HCT116 (cell line): ENCODE results near the gene PDF. TPM values are rescaled to one million over a fixed set of nuclear protein-coding genes. Genes with fewer than 3 reads are reported as not detected.

Experiments
- ATAC-seq: fragments of 200-7000 bp; cut with Tn5 transposase; 2 replicates; pipeline ENCODE4 v1.9.1; 2020; ENCODE audit warnings: mild to moderate bottlenecking, moderate library complexity
- BruUV-seq: library from RNA; stranded (reverse); fragments of 400-500 nt; replicated peaks from 2 replicates; lab custom pipeline; 2021; lab: Mats Ljungman, UMichigan
- CTCF ChIA-PET: fragments of 300-600 bp; sonication (Branson Sonifier 250); formaldehyde crosslinking; loops from one replicate; lab custom pipeline; 2021; ENCODE audit warnings: antibody characterized with exemption; lab: Charles Lee
- POLR2A ChIA-PET: fragments of 300-600, 350-600 bp; sonication (Branson Sonifier 250); formaldehyde crosslinking; loops from one replicate; lab custom pipeline; 2021; ENCODE audit warnings: antibody characterized with exemption; lab: Charles Lee
- RAD21 ChIA-PET, 2 experiments: fragments of 300-600 bp; sonication (Branson Sonifier 250); formaldehyde crosslinking; loops; one replicate each; lab custom pipeline; 2023; ENCODE audit warnings: low total read pairs in 2 of 2; ENCODE audit not compliant: uncharacterized antibody in 2 of 2, unreplicated experiment in 2 of 2, low non-redundant PET in 1 of 2; lab: Charles Lee
- DNase-seq: peaks from one replicate; pipeline ENCODE4 v3.0.0-alpha.2; 2010; ENCODE audit warnings: low read depth, low spot score
- H2AFZ ChIP-seq: fragments of 200-600 bp; shearing (Covaris generic), sonication (generic); 2 replicates; pipeline ENCODE4 v1.6.1; 2017; ENCODE audit warnings: low read depth, mixed run types, mixed read lengths, antibody characterized with exemption, low read length; ENCODE audit not compliant: poor library complexity, severe bottlenecking
- H3K27ac ChIP-seq: 2 replicates; pipeline ENCODE4 v1.5.1; 2012; ENCODE audit warnings: low read depth, low read length
- H3K27me3 ChIP-seq: fragments of 200-600 bp; sonication (generic); 2 replicates; pipeline ENCODE4 v1.6.1; 2016; ENCODE audit warnings: mixed run types, low read length, mixed read lengths; ENCODE audit not compliant: insufficient read depth
- H3K36me3 ChIP-seq, 2 experiments: fragments of 200-500 bp in 1 of 2; fragments of 200-600 bp in 1 of 2; sonication (Bioruptor generic) in 1 of 2; sonication (generic) in 1 of 2; 2 replicates each; pipeline versions ENCODE4 v1.5.1 to v1.6.1; 2014 to 2016; ENCODE audit warnings: low read length in 2 of 2, inconsistent platforms in 1 of 2, mixed read lengths in 1 of 2, mixed run types in 1 of 2; ENCODE audit not compliant: insufficient read depth in 2 of 2, control insufficient read depth in 1 of 2
- H3K4me1 ChIP-seq, 2 experiments: fragments of 200-600 bp in 1 of 2; sonication (generic) in 1 of 2; 2 replicates each; pipeline versions ENCODE4 v1.5.1 to v1.6.1; 2012 to 2017; ENCODE audit warnings: low read length in 2 of 2, inconsistent platforms in 1 of 2, mild to moderate bottlenecking in 1 of 2, mixed read lengths in 1 of 2, mixed run types in 1 of 2, moderate library complexity in 1 of 2; ENCODE audit not compliant: insufficient read depth in 2 of 2, control insufficient read depth in 1 of 2
- H3K4me2 ChIP-seq: fragments of 200-600 bp; sonication (generic); 2 replicates; pipeline ENCODE4 v1.6.1; 2017; ENCODE audit warnings: mixed run types, low read length, mixed read lengths
- H3K4me3 ChIP-seq, 2 experiments: fragments of 200-600 bp in 1 of 2; sonication (generic) in 1 of 2; replicated peaks in 1 of 2; 2 replicates each; pipeline ENCODE4 v1.5.1; 2011 to 2016; ENCODE audit warnings: low read length in 2 of 2, control low read depth in 1 of 2, low read depth in 1 of 2, mild to moderate bottlenecking in 1 of 2, mixed read lengths in 1 of 2, mixed run types in 1 of 2
- H3K79me2 ChIP-seq: fragments of 200-600 bp; sonication (generic); 2 replicates; pipeline ENCODE4 v1.6.1; 2017; ENCODE audit warnings: mild to moderate bottlenecking, mixed run types, low read length, moderate library complexity, mixed read lengths; ENCODE audit not compliant: insufficient read depth
- H3K9ac ChIP-seq: fragments of 200-600 bp; sonication (generic); 2 replicates; pipeline ENCODE4 v1.6.1; 2016; ENCODE audit warnings: low read length, mixed read lengths
- H3K9me2 ChIP-seq: fragments of 200-600 bp; sonication (generic), shearing (Covaris generic); 2 replicates; pipeline ENCODE4 v1.6.1; 2017; ENCODE audit warnings: mixed run types, mild to moderate bottlenecking, moderate library complexity; ENCODE audit not compliant: insufficient read depth
- H3K9me3 ChIP-seq, 2 experiments: fragments of 200-500 bp in 1 of 2; fragments of 200-600 bp in 1 of 2; sonication (Bioruptor generic) in 1 of 2; sonication (generic) in 1 of 2; 2 replicates each; pipeline ENCODE4 v1.6.1; 2014 to 2017; ENCODE audit warnings: low read length in 2 of 2, mixed read lengths in 2 of 2, inconsistent platforms in 1 of 2, low read depth in 1 of 2, mild to moderate bottlenecking in 1 of 2, mixed run types in 1 of 2, moderate library complexity in 1 of 2; ENCODE audit not compliant: control insufficient read depth in 1 of 2, insufficient read depth in 1 of 2
- H4K20me1 ChIP-seq: fragments of 200-600 bp; sonication (generic), shearing (Covaris generic); 2 replicates; pipeline ENCODE4 v1.6.1; 2017; ENCODE audit warnings: mixed run types, mild to moderate bottlenecking, moderate library complexity; ENCODE audit not compliant: insufficient read depth
- CBX3 ChIP-seq: IDR thresholded peaks from 2 replicates; pipeline ENCODE4 v1.6.1; 2012; ENCODE audit warnings: low read depth
- CEBPB ChIP-seq: IDR thresholded peaks from 2 replicates; pipeline ENCODE4 v1.6.1; 2012; ENCODE audit warnings: low read depth
- EGR1 ChIP-seq: IDR thresholded peaks from 2 replicates; pipeline ENCODE4 v1.6.1; 2012; ENCODE audit warnings: low read depth
- ELF1 ChIP-seq: IDR thresholded peaks from 2 replicates; pipeline ENCODE4 v1.6.1; 2012; ENCODE audit warnings: low read depth, borderline replicate concordance
- EZH2phosphoT487 ChIP-seq: fragments of 200-600 bp; IDR thresholded peaks from 2 replicates; pipeline ENCODE4 v1.6.1; 2018; ENCODE audit warnings: antibody characterized with exemption, borderline replicate concordance
- FOSL1 ChIP-seq: IDR thresholded peaks from 2 replicates; pipeline ENCODE4 v1.6.1; 2012; ENCODE audit warnings: low read depth
- POLR2A ChIP-seq: IDR thresholded peaks from 2 replicates; pipeline ENCODE4 v1.7.0; 2011; ENCODE audit warnings: borderline replicate concordance; ENCODE audit not compliant: insufficient read depth, insufficient read length; ENCODE audit errors: extremely low read depth
- POLR2AphosphoS5 ChIP-seq: IDR thresholded peaks from 2 replicates; pipeline ENCODE4 v1.6.1; 2011; ENCODE audit warnings: mild to moderate bottlenecking, low read depth, low read length, moderate library complexity
- RAD21 ChIP-seq: IDR thresholded peaks from 2 replicates; pipeline ENCODE4 v1.6.1; 2012; ENCODE audit warnings: low read depth, mild to moderate bottlenecking
- SIN3A ChIP-seq: IDR thresholded peaks from 2 replicates; pipeline ENCODE4 v1.6.1; 2012; ENCODE audit warnings: low read depth
- SRF ChIP-seq: IDR thresholded peaks from 2 replicates; pipeline ENCODE4 v1.6.1; 2012; ENCODE audit warnings: low read depth
- TCF7L2 ChIP-seq: IDR thresholded peaks from 2 replicates; pipeline ENCODE4 v1.7.0; 2011; ENCODE audit warnings: borderline replicate concordance, inconsistent platforms; ENCODE audit not compliant: insufficient read depth, insufficient read length; ENCODE audit errors: extremely low read depth
- ZFX ChIP-seq: fragments of 450-650 bp; IDR thresholded peaks from 2 replicates; pipeline ENCODE4 v1.6.1; 2017
- ZNF274 ChIP-seq: fragments of 200-500 bp; sonication (Bioruptor generic); IDR thresholded peaks from 2 replicates; pipeline ENCODE4 v1.6.1; 2014; ENCODE audit warnings: mild to moderate bottlenecking, low read depth, low read length, inconsistent platforms
- intact Hi-C: fragments of 100-400 bp; cut with micrococcal nuclease; formaldehyde crosslinking; loops from 2 replicates; pipeline ENCODE4 v1.10.0; 2022
- total RNA-seq: library from RNA; stranded (reverse); gene quantifications from one replicate; pipeline ENCODE4 v1.2.1, GENCODE V29; 2021; ENCODE audit not compliant: unreplicated experiment
- TF ChIP-seq, protein P1 (sequence below): IDR thresholded peaks from 2 replicates; pipeline ENCODE4 v1.6.1; 2011; ENCODE audit warnings: mild to moderate bottlenecking, low read length, moderate library complexity; ENCODE audit not compliant: insufficient replicate concordance; ENCODE audit errors: extremely low read depth
- TF ChIP-seq, protein P2 (sequence below): IDR thresholded peaks from 2 replicates; pipeline ENCODE4 v1.6.1; 2012
- TF ChIP-seq, protein P3 (sequence below): IDR thresholded peaks from 2 replicates; pipeline ENCODE4 v1.6.1; 2012; ENCODE audit warnings: low read depth
- TF ChIP-seq, protein P4 (sequence below), 3 experiments: fragments of 200-600 bp in 1 of 3; sonication (generic) in 1 of 3; IDR thresholded peaks in 2 of 3; conservative IDR thresholded peaks in 1 of 3; 2 replicates each; pipeline ENCODE4 v1.5.1; 2012 to 2017; ENCODE audit warnings: low read depth in 2 of 3, low read length in 2 of 3, antibody characterized with exemption in 1 of 3, borderline replicate concordance in 1 of 3, control low read depth in 1 of 3, mild to moderate bottlenecking in 1 of 3, mixed read lengths in 1 of 3, mixed run types in 1 of 3, moderate library complexity in 1 of 3; ENCODE audit not compliant: insufficient read depth in 1 of 3
- TF ChIP-seq, protein P5 (sequence below): IDR thresholded peaks from 2 replicates; pipeline ENCODE4 v1.6.1; 2012

PDF gene
- total RNA-seq, 1 experiment from 2014 or later, result 33.9 TPM

DNA sequence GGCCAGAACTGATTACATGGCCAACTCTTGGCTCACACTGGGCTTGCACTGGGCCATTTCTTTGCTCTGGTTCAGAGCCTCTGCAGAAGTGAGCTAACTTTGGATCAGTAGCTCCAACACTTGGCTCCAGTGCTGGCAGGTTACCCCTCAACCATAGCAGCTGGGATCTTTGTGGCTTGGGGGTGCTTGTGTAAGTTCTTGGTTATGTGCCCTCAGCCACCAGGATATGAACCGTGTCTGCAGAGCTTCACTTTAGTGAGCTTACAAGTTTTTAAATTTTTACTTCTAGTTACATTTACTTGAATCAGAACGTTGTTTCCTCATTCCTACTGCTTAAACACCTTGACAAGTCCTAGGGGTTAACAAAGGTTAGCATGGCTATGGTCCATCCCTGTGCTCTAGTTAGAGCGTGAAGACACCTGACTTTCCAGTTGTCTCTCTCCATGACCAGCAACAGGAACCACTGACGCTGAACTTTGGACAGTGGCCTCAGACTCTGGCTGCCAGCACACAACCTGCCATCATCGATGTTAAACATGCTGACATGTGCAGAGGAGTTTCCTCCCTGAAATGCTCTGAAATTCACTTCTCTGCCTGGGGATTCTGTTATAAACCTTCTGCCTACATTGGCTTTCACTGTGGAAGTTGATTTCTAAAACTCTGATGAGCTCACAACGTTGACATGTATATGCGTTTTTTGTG is 4.1 kb downstream of the PDF start:
- DNase-seq, result no peak
- H4K20me1 ChIP-seq, result peaks cover 20% of the 10 kb centered on the region; the same call in 1 of the 2 replicates
- no peak for ATAC-seq
- no peak overlapping the region for H3K9ac ChIP-seq
- H3K9me3 ChIP-seq, result no peaks in the 10 kb centered on the region
- BruUV-seq, result no TSS peak
- ChIA-PET POLR2A (no interaction called here), RAD21 (no interaction called here), CTCF (interaction anchor here (0.7 kb wide), 1 partner anchor 36 kb away, joined by 5 read pairs; no protein-coding TSS in a partner anchor)
- no peak overlapping the region for H2AFZ ChIP-seq
- peak overlapping the region; percentile 29; the same call in 1 of the 2 replicates for H3K27ac ChIP-seq
- no peaks in the 10 kb centered on the region for H3K9me2 ChIP-seq
- H3K4me2 ChIP-seq, result no peak overlapping the region
- H3K27me3 ChIP-seq, result no peaks in the 10 kb centered on the region
- intact Hi-C loops, result no loop called here
- no peak overlapping the region for H3K4me3 ChIP-seq
- peaks cover 14 to 26% of the 10 kb centered on the region in 2 experiments for H3K4me1 ChIP-seq
- peaks cover 41 to 59% of the 10 kb centered on the region in 2 experiments for H3K36me3 ChIP-seq
- H3K79me2 ChIP-seq, result peaks cover 94% of the 10 kb centered on the region
- TF ChIP-seq ELF1 (no peak), ZNF274 (no peak), ZFX (no peak), POLR2AphosphoS5 (no peak), EZH2phosphoT487 (no peak), SIN3A (no peak), FOSL1 (no peak), EGR1 (no peak), RAD21 (no peak), CBX3 (no peak), CEBPB (no peak), SRF (no peak), POLR2A (no peak), TCF7L2 (no peak)
- TF ChIP-seq, protein P1, sequence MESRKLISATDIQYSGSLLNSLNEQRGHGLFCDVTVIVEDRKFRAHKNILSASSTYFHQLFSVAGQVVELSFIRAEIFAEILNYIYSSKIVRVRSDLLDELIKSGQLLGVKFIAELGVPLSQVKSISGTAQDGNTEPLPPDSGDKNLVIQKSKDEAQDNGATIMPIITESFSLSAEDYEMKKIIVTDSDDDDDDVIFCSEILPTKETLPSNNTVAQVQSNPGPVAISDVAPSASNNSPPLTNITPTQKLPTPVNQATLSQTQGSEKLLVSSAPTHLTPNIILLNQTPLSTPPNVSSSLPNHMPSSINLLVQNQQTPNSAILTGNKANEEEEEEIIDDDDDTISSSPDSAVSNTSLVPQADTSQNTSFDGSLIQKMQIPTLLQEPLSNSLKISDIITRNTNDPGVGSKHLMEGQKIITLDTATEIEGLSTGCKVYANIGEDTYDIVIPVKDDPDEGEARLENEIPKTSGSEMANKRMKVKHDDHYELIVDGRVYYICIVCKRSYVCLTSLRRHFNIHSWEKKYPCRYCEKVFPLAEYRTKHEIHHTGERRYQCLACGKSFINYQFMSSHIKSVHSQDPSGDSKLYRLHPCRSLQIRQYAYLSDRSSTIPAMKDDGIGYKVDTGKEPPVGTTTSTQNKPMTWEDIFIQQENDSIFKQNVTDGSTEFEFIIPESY, result no peak
- TF ChIP-seq, protein P2, sequence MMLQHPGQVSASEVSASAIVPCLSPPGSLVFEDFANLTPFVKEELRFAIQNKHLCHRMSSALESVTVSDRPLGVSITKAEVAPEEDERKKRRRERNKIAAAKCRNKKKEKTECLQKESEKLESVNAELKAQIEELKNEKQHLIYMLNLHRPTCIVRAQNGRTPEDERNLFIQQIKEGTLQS, result no peak
- TF ChIP-seq, protein P3, sequence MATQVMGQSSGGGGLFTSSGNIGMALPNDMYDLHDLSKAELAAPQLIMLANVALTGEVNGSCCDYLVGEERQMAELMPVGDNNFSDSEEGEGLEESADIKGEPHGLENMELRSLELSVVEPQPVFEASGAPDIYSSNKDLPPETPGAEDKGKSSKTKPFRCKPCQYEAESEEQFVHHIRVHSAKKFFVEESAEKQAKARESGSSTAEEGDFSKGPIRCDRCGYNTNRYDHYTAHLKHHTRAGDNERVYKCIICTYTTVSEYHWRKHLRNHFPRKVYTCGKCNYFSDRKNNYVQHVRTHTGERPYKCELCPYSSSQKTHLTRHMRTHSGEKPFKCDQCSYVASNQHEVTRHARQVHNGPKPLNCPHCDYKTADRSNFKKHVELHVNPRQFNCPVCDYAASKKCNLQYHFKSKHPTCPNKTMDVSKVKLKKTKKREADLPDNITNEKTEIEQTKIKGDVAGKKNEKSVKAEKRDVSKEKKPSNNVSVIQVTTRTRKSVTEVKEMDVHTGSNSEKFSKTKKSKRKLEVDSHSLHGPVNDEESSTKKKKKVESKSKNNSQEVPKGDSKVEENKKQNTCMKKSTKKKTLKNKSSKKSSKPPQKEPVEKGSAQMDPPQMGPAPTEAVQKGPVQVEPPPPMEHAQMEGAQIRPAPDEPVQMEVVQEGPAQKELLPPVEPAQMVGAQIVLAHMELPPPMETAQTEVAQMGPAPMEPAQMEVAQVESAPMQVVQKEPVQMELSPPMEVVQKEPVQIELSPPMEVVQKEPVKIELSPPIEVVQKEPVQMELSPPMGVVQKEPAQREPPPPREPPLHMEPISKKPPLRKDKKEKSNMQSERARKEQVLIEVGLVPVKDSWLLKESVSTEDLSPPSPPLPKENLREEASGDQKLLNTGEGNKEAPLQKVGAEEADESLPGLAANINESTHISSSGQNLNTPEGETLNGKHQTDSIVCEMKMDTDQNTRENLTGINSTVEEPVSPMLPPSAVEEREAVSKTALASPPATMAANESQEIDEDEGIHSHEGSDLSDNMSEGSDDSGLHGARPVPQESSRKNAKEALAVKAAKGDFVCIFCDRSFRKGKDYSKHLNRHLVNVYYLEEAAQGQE, result no peak
- TF ChIP-seq, protein P4, sequence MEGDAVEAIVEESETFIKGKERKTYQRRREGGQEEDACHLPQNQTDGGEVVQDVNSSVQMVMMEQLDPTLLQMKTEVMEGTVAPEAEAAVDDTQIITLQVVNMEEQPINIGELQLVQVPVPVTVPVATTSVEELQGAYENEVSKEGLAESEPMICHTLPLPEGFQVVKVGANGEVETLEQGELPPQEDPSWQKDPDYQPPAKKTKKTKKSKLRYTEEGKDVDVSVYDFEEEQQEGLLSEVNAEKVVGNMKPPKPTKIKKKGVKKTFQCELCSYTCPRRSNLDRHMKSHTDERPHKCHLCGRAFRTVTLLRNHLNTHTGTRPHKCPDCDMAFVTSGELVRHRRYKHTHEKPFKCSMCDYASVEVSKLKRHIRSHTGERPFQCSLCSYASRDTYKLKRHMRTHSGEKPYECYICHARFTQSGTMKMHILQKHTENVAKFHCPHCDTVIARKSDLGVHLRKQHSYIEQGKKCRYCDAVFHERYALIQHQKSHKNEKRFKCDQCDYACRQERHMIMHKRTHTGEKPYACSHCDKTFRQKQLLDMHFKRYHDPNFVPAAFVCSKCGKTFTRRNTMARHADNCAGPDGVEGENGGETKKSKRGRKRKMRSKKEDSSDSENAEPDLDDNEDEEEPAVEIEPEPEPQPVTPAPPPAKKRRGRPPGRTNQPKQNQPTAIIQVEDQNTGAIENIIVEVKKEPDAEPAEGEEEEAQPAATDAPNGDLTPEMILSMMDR (IDR thresholded peaks at IDR 0.05 in 2 of 3, conservative IDR thresholded peaks at IDR 0.05 in 1 of 3; ENCODE audit: borderline replicate concordance in 1 of 3, insufficient read depth in 1 of 3, low read depth in 2 of 3, low read length in 2 of 3), result no peak
- TF ChIP-seq, protein P5, sequence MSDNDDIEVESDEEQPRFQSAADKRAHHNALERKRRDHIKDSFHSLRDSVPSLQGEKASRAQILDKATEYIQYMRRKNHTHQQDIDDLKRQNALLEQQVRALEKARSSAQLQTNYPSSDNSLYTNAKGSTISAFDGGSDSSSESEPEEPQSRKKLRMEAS, result no peak
